SK-N-SH (cell line): ENCODE results near the gene FOXL2NB. TPM values are rescaled to one million over a fixed set of nuclear protein-coding genes. Genes with fewer than 3 reads are reported as not detected.

Experiments used
- CTCF ChIA-PET: fragments of 300-600, 350-600 bp; formaldehyde crosslinking; extraction: SDS; loops from one replicate; lab custom pipeline; 2021; lab: Yijun Ruan, JAX
- POLR2A ChIA-PET: fragments of 350-600 bp; sonication (Branson Sonifier 250); formaldehyde crosslinking; extraction: SDS; loops from one replicate; lab custom pipeline; 2020; ENCODE audit warnings: antibody characterized with exemption, inconsistent platforms; lab: Yijun Ruan, JAX
- DNase-seq: peaks from one replicate; pipeline ENCODE4 v3.0.0; 2012
- H2AFZ ChIP-seq: fragments of 200-600 bp; sonication (generic); 2 replicates; pipeline ENCODE4 v1.8.1; 2016; ENCODE audit warnings: antibody characterized with exemption, mild to moderate bottlenecking, low read depth
- H3F3A ChIP-seq: fragments of 200-600 bp; sonication (generic); replicated peaks from 2 replicates; pipeline ENCODE3; 2016; ENCODE audit warnings: antibody characterized with exemption, mild to moderate bottlenecking; ENCODE audit not compliant: insufficient read depth
- H3K27ac ChIP-seq, 2 experiments: fragments of 200-500 bp in 1 of 2; fragments of 200-600 bp in 1 of 2; sonication (Bioruptor generic) in 1 of 2; sonication (generic), shearing (Covaris generic) in 1 of 2; 2 replicates each; pipeline versions ENCODE4 v1.5.1 to v1.6.1; 2014 to 2016; ENCODE audit warnings: low read depth in 2 of 2, inconsistent platforms in 1 of 2, low read length in 1 of 2, mild to moderate bottlenecking in 1 of 2, mixed read lengths in 1 of 2
- H3K27me3 ChIP-seq: fragments of 200-600 bp; sonication (generic), shearing (Covaris generic); 2 replicates; pipeline ENCODE4 v1.6.1; 2016; ENCODE audit warnings: mixed run types; ENCODE audit not compliant: insufficient read depth
- H3K36me3 ChIP-seq, 2 experiments: fragments of 200-500 bp in 1 of 2; fragments of 200-600 bp in 1 of 2; sonication (Bioruptor generic) in 1 of 2; sonication (generic) in 1 of 2; replicated peaks in 1 of 2; 2 replicates each; pipeline versions ENCODE3 to v1.5.1; 2014 to 2016; ENCODE audit warnings: low read length in 1 of 2, mild to moderate bottlenecking in 1 of 2; ENCODE audit not compliant: insufficient read depth in 2 of 2, control insufficient read depth in 1 of 2
- H3K4me1 ChIP-seq, 2 experiments: fragments of 200-500 bp in 1 of 2; fragments of 200-600 bp in 1 of 2; sonication (Bioruptor generic) in 1 of 2; sonication (generic), shearing (Covaris generic) in 1 of 2; 2 replicates each; pipeline versions ENCODE4 v1.5.1 to v1.6.1; 2014 to 2016; ENCODE audit warnings: low read depth in 1 of 2, low read length in 1 of 2, mixed run types in 1 of 2; ENCODE audit not compliant: insufficient read depth in 2 of 2, control insufficient read depth in 1 of 2
- H3K4me2 ChIP-seq: fragments of 200-600 bp; sonication (generic), shearing (Covaris generic); 2 replicates; pipeline ENCODE4 v1.6.1; 2017; ENCODE audit warnings: mixed run types
- H3K4me3 ChIP-seq, 2 experiments: fragments of 200-500 bp in 1 of 2; fragments of 200-600 bp in 1 of 2; sonication (Bioruptor generic) in 1 of 2; sonication (generic), shearing (Covaris generic) in 1 of 2; 2 replicates each; pipeline versions ENCODE4 v1.5.1 to v1.8.1; 2014 to 2016; ENCODE audit warnings: low read depth in 2 of 2, inconsistent platforms in 1 of 2, low read length in 1 of 2, mild to moderate bottlenecking in 1 of 2, mixed read lengths in 1 of 2, moderate library complexity in 1 of 2
- H3K79me2 ChIP-seq: fragments of 200-600 bp; sonication (generic); 2 replicates; pipeline ENCODE4 v1.8.1; 2017; ENCODE audit warnings: mild to moderate bottlenecking; ENCODE audit not compliant: insufficient read depth
- H3K9ac ChIP-seq: fragments of 200-600 bp; sonication (generic); 2 replicates; pipeline ENCODE4 v1.6.1; 2017; ENCODE audit warnings: mixed run types
- H3K9me2 ChIP-seq: fragments of 200-600 bp; sonication (generic); 2 replicates; pipeline ENCODE4 v1.6.1; 2017; ENCODE audit warnings: mixed run types
- H3K9me3 ChIP-seq: fragments of 200-600 bp; sonication (generic); 2 replicates; pipeline ENCODE4 v1.6.1; 2017; ENCODE audit warnings: mixed run types, mild to moderate bottlenecking, moderate library complexity
- H4K20me1 ChIP-seq: fragments of 200-600 bp; sonication (generic); 2 replicates; pipeline ENCODE4 v1.6.1; 2017; ENCODE audit warnings: mild to moderate bottlenecking, mixed run types; ENCODE audit not compliant: insufficient read depth
- EZH2phosphoT487 ChIP-seq: fragments of 200-600 bp; sonication (generic); IDR thresholded peaks from 2 replicates; pipeline ENCODE4 v1.6.1; 2017; ENCODE audit warnings: low read depth, mixed run types, mild to moderate bottlenecking, antibody characterized with exemption, moderate library complexity, borderline replicate concordance
- FOXM1 ChIP-seq: IDR thresholded peaks from 2 replicates; pipeline ENCODE4 v1.4.0; 2012; ENCODE audit warnings: low read depth, mild to moderate bottlenecking
- GABPA ChIP-seq: IDR thresholded peaks from 2 replicates; pipeline ENCODE4 v1.4.0; 2012; ENCODE audit warnings: low read depth, mild to moderate bottlenecking
- JUND ChIP-seq: IDR thresholded peaks from 2 replicates; pipeline ENCODE4 v1.4.0; 2012
- MEF2A ChIP-seq: IDR thresholded peaks from 2 replicates; pipeline ENCODE4 v1.4.0; 2012; ENCODE audit warnings: low read depth, borderline replicate concordance
- NFIC ChIP-seq: IDR thresholded peaks from 2 replicates; pipeline ENCODE4 v1.4.0; 2012; ENCODE audit warnings: borderline replicate concordance
- RFX5 ChIP-seq: IDR thresholded peaks from 2 replicates; pipeline ENCODE4 v1.6.1; 2012; ENCODE audit warnings: mild to moderate bottlenecking, improper control_type of control experiment, low read length
- RXRA ChIP-seq: IDR thresholded peaks from 2 replicates; pipeline ENCODE4 v1.4.0; 2012; ENCODE audit warnings: low read depth, mild to moderate bottlenecking, borderline replicate concordance
- SIN3A ChIP-seq: IDR thresholded peaks from 2 replicates; pipeline ENCODE4 v1.6.1; 2012; ENCODE audit warnings: low read depth, mild to moderate bottlenecking, low read length, moderate library complexity, borderline replicate concordance
- TAF1 ChIP-seq: IDR thresholded peaks from 2 replicates; pipeline ENCODE4 v1.6.1; 2012; ENCODE audit warnings: low read depth, mild to moderate bottlenecking, low read length, moderate library complexity, borderline replicate concordance
- TCF12 ChIP-seq: IDR thresholded peaks from 2 replicates; pipeline ENCODE4 v1.4.0; 2012
- YY1 ChIP-seq: IDR thresholded peaks from 2 replicates; pipeline ENCODE4 v1.4.0; 2012; ENCODE audit warnings: low read depth, mild to moderate bottlenecking
- WGBS: methylation state at CpG from one replicate; pipeline ENCODE4 v1.1.6; 2017; ENCODE audit warnings: low lambda C conversion rate; 5-methylcytosine and 5-hydroxymethylcytosine counted together
- polyA plus RNA-seq, 3 experiments: library from polyadenylated mRNA; depleted of rRNA; stranded (reverse); fragments of >200 nt; gene quantifications; 2 replicates each; pipeline ENCODE4 v1.2.3, GENCODE V29; 2012
- TF ChIP-seq, protein P1 (sequence below): IDR thresholded peaks from 2 replicates; pipeline ENCODE4 v1.4.0; 2012; ENCODE audit warnings: low read depth
- TF ChIP-seq, protein P2 (sequence below): IDR thresholded peaks from 2 replicates; pipeline ENCODE4 v1.4.0; 2012; ENCODE audit warnings: low read depth, borderline replicate concordance
- TF ChIP-seq, protein P3 (sequence below): IDR thresholded peaks from 2 replicates; pipeline ENCODE4 v1.6.1; 2012; ENCODE audit warnings: mild to moderate bottlenecking, low read depth, low read length, moderate library complexity

FOXL2NB gene
- polyA plus RNA-seq, 1 of the 3 experiments (the other 2 are of a cell fraction): not detected

DNA sequence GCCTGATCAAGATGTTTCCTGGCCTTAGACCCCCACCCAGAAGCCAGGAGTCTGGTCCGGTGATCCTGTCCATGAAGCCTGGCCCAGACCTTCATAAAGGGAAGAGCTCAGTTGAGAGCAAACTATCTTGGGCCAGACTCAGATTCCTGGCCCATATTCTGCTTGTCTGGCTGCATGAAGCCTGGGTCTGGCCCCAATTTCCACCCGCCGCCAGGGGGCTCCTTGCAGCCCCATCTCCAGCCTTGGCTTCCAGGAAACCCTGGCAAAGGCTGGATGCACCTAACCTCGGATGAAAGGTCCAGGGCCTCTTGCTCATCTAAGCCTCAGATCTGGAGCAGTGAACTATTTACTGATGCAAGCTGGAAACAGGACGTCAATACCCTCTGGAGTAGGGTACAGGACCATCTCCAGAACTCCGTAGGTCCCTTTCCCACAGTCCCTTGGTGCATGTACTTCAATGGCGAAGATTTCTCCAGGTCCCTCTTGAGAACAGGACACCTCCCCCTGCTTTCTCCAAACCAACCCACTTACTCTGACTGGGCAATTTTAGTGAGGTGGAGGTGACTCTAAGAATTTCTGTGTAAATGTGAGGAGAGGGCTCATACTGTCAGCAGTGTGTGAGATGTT lies 5.6 kb upstream of the FOXL2NB start (continued):
- TF ChIP-seq, protein P1, sequence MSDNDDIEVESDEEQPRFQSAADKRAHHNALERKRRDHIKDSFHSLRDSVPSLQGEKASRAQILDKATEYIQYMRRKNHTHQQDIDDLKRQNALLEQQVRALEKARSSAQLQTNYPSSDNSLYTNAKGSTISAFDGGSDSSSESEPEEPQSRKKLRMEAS: no peak
- TF ChIP-seq MEF2A: no peak
- no peak for TF ChIP-seq FOXM1
- TF ChIP-seq GABPA: no peak
- TF ChIP-seq RFX5: no peak
- TF ChIP-seq TAF1: no peak
- TF ChIP-seq, protein P2, sequence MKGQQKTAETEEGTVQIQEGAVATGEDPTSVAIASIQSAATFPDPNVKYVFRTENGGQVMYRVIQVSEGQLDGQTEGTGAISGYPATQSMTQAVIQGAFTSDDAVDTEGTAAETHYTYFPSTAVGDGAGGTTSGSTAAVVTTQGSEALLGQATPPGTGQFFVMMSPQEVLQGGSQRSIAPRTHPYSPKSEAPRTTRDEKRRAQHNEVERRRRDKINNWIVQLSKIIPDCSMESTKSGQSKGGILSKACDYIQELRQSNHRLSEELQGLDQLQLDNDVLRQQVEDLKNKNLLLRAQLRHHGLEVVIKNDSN: no peak
- TF ChIP-seq, all 33 proteins: peak for 4

DNA sequence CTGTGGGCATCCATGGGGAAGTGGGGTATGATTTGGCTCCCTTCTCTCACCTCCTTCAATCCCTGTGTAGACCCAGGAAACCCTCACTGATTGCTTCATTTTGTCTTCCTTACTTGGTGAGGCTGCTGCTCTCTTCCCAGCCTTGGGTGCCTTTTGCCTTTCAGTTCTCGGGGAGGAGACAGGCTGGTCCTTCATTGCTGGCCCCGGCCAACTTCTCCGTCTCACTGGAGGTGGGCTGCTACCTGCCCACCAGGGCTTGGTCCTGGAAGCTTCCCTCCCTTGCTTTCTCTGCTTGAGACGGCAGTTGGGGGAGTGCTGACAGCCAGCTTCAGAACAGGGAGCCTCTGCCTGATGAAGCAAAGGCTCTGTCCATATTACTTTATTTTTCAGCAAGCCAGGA lies 4.7 kb upstream of the FOXL2NB start:
- peaks cover 17% of the 10 kb centered on the region for H4K20me1 ChIP-seq
- H3K9me2 ChIP-seq: no peaks in the 10 kb centered on the region
- H3K36me3 ChIP-seq: no peaks in the 10 kb centered on the region
- no peak overlapping the region for H2AFZ ChIP-seq
- H3K27ac ChIP-seq: no peak overlapping the region
- 44% methylated on average over 1 of the region's 4 CpGs for WGBS
- no peaks in the 10 kb centered on the region for H3K9me3 ChIP-seq
- TF ChIP-seq SIN3A (no peak), EZH2phosphoT487 (no peak), YY1 (no peak), RXRA (no peak), TCF12 (no peak), MEF2A (no peak), JUND (no peak), GABPA (no peak), NFIC (no peak)
- TF ChIP-seq, protein P3, sequence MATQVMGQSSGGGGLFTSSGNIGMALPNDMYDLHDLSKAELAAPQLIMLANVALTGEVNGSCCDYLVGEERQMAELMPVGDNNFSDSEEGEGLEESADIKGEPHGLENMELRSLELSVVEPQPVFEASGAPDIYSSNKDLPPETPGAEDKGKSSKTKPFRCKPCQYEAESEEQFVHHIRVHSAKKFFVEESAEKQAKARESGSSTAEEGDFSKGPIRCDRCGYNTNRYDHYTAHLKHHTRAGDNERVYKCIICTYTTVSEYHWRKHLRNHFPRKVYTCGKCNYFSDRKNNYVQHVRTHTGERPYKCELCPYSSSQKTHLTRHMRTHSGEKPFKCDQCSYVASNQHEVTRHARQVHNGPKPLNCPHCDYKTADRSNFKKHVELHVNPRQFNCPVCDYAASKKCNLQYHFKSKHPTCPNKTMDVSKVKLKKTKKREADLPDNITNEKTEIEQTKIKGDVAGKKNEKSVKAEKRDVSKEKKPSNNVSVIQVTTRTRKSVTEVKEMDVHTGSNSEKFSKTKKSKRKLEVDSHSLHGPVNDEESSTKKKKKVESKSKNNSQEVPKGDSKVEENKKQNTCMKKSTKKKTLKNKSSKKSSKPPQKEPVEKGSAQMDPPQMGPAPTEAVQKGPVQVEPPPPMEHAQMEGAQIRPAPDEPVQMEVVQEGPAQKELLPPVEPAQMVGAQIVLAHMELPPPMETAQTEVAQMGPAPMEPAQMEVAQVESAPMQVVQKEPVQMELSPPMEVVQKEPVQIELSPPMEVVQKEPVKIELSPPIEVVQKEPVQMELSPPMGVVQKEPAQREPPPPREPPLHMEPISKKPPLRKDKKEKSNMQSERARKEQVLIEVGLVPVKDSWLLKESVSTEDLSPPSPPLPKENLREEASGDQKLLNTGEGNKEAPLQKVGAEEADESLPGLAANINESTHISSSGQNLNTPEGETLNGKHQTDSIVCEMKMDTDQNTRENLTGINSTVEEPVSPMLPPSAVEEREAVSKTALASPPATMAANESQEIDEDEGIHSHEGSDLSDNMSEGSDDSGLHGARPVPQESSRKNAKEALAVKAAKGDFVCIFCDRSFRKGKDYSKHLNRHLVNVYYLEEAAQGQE: no peak
- TF ChIP-seq, all 33 proteins: peak for 0
- no peaks in the 10 kb centered on the region for H3F3A ChIP-seq
- H3K4me3 ChIP-seq: no peak overlapping the region
- CTCF ChIA-PET: interaction anchor here (1.0 to 3.6 kb wide), 9 partner anchors 8 to 388 kb away, joined by 3 to 25 read pairs (median 5); no protein-coding TSS in a partner anchor
- no peak overlapping the region for H3K9ac ChIP-seq
- H3K27me3 ChIP-seq: peaks cover 97% of the 10 kb centered on the region
- no peaks in the 10 kb centered on the region for H3K79me2 ChIP-seq
- POLR2A ChIA-PET: no interaction called here
- no peak overlapping the region for H3K4me2 ChIP-seq
- peaks cover 0 to 5% of the 10 kb centered on the region in 2 experiments; a peak in 2 of 4 replicates for H3K4me1 ChIP-seq
- no peak for DNase-seq
